GM21423 (cell line): Measurements from ENCODE around the gene OR4D10.
"Not testable (repeated sequence)": the region's sequence is repeated elsewhere in the genome, so short reads cannot be mapped to it uniquely, and the experiment has no call there.

Experiments used
- ATAC-seq: cut with Tn5 transposase; IDR thresholded peaks from one replicate; pipeline ENCODE4 v1.9.1; 2021; ENCODE audit warnings: mild to moderate bottlenecking, moderate library complexity; ENCODE audit not compliant: unreplicated experiment

OR4D10 gene

DNA sequence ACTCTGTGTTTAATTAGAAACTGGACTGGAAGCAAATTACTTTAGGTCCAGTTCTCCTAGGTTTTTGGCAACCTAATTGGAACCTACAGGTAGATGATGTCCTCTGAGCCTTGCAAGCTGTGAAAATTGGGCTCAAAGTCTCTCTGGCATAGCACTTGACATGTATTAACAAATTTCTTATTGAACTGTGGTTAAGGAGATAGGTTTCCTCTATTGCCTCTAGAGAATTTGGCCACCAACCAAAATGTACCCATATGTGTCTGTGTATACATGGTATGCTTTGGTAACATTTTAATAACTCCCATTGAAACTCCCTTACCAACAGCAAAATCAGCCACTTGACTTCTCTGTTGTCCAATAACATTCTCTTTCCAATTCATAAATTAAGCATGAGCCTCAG is at the start of gene OR4D10:
OR4D10 (plus strand) TSS at position 301 of the 400 bp plus-strand sequence. CDS start 4,115 bp downstream, outside the sequence.
- no peak for ATAC-seq

DNA sequence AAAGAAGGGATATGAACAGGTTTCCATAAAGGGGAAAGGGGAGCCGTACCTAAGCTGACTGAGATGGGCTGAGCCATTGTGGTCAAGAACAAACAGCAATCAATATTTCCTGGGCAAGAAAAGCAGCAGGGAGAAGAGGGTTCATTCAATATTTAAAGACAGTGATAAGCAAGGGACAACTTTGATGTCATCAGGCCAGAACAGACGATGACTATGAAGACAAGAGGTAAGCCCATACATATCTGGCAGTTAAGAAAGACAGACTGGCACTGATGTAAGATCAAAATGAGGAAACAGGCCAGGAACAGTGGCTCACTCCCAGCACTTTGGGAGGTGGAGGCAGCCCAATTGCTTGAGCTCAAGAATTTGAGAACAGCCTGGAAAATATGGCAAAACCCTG is 49.3 kb upstream of the OR4D10 start:
- ATAC-seq, result no peak

DNA sequence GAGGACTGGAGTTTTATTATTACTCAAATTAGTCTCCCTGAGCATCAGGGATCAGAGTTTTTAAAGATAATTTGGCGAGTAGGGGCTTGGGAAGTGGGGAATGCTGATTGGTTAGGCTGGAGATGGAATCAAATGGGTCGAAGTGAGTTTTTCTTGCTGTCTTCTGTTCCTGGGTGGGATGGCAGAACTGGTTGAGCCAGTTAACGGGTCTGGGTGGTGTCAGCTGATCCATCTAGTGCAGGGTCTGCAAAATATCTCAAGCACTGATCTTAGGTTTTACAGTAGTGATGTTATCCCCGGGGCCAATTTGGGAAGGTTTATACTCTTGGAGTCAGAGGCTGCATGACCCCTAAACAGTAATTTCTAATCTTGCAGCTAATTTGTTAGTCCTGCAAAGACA is 48.0 kb upstream of the OR4D10 start:
- no peak for ATAC-seq

GRCh38 chr11:59426361-59427067 is 46.6 kb upstream of the OR4D10 start, which contains the start of gene OR5A2:
OR5A2 (minus strand) TSS chr11:59426413; CDS start chr11:59422953, 3,460 bp downstream.
- no peak for ATAC-seq

GRCh38 chr11:59427068-59427382 is 46.1 kb upstream of the OR4D10 start:
- ATAC-seq, result no peak

- ATAC-seq, result peak; percentile 73
These were observed 43.1 kb upstream of the OR4D10 start for GRCh38 chr11:59429924-59430516.

GRCh38 chr11:59436169-59436568 is 36.9 kb upstream of the OR4D10 start, which contains the start of gene OR5A1:
OR5A1 (plus strand) TSS chr11:59436469; CDS start chr11:59443169, 6,700 bp downstream.
- ATAC-seq, result no peak

- ATAC-seq, result no peak
These were observed 35.3 kb upstream of the OR4D10 start for GRCh38 chr11:59437770-59438169.

DNA sequence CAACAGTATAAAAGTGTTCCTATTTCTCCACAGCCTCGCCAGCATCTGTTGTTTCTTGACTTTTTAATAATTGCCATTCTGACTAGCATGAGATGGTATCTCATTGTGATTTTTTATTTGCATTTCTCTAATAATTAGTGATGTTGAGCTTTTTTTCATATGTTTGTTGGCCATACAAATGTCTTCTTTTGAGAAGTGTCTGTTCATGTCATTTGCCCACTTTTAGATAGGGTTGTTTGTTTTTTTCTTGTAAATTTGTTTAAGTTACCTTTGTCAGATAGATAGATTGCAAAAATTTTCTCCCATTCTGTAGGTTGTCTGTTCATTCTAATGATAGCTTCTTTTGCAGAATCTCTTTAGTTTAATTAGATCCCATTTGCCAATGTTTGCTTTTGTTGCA is 27.5 kb upstream of the OR4D10 start:
- not testable (repeated sequence) for ATAC-seq

DNA sequence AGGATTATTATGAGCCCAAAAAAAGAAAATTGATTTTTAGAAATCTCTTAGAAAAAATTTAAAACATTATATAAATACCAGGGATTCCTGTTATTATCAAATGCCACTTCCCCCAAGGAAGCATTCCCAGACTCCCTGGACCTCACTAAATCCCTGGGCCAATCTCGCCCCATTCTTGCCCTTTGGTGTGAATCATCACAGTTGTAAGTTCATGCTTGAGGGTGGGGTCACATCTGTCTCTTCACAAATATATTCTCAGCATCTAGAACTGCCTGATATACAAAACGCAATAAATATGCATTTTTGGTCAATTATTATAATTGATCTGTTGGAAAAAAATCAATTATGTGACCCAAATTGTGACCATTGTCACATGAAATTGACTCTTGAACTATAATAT is 24.6 kb upstream of the OR4D10 start:
- no peak for ATAC-seq

DNA sequence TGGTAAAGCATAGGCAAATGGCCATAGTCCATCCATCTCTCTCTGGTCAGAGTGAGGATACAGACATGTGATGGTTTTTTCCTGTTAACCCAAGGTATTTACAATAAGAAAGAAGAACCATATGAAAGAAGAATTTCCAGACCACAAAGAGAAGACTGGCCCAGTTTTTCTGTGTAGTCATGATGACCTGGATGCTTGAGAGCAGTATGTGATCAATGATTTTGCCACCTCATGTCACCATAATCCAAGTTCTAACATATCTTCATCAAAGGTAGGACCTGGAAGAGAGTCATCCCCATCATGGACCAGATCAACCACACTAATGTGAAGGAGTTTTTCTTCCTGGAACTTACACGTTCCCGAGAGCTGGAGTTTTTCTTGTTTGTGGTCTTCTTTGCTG is 16.5 kb upstream of the OR4D10 start, which contains the start of gene OR4D6:
OR4D6 (plus strand) TSS at position 301 of the 400 bp plus-strand sequence; CDS start at position 301, 0 bp downstream.
- ATAC-seq, result no peak

- no peak for ATAC-seq
These were observed 13.2 kb upstream of the OR4D10 start for GRCh38 chr11:59459916-59460315.

- ATAC-seq, result no peak
These were observed 9.9 kb upstream of the OR4D10 start for GRCh38 chr11:59463190-59463641.

- no peak for ATAC-seq
These were observed 2.1 kb downstream of the OR4D10 start for GRCh38 chr11:59475176-59475575.

DNA sequence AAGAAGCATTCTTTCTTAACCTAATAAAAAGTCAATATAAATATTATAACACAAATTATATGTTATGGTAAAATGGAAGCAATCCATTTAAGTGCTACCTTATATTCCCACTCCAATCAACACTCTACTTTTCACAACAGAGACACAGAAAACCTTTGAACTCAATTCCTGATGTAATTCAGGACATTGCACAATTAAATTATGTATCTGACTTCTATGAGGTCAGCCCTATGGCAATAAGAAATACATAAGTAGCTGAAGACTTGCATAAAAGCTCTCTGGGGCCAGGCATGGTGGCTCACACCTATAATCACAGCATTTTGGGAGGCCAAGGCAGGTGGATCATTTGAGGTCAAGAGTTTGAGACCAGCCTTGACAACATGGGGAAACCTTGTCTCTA is 6.8 kb downstream of the OR4D10 start:
- no peak for ATAC-seq

DNA sequence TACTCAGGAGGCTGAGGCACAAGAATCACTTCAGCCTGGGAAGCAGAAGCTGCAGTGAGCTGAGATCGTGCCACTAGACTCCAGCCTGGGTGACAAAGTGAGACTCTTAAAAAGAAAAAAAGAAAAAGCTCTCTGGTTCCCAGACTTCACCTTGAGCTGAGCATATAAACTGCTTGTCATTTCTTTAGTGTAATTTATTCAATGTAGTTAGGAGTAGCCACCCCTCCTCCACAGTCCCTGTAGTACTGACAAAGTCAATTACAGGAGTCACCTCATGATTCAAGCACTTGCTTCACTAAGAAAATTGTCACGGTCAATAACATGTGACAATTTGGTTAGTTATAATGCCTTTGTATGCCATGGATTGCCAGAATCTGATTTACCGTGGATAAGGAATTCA is 7.2 kb downstream of the OR4D10 start:
- ATAC-seq, result no peak

DNA sequence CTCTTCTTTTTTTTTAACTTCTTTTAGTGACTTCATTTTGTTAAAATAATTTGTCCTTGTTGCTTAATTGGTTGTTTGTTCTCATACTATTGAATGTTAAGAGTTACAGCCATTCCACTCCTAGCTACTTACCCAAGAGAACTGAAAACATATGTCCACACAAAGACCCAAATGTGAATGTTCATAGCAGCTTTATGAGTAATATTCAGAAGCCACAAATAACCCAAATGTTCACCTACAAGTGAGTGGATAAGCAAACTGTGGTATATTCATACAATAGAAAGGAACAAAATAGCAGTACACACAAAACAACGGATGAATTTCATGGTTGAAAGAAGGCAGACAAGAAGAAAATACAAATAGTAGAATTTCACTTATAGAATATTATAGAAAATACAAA is 28.8 kb downstream of the OR4D10 start:
- no peak for ATAC-seq

GRCh38 chr11:59503276-59503675 is 30.2 kb downstream of the OR4D10 start, which contains the start of gene OR4D11:
OR4D11 (plus strand) TSS chr11:59503576; CDS start chr11:59503576, 0 bp downstream.
- ATAC-seq, result no peak

DNA sequence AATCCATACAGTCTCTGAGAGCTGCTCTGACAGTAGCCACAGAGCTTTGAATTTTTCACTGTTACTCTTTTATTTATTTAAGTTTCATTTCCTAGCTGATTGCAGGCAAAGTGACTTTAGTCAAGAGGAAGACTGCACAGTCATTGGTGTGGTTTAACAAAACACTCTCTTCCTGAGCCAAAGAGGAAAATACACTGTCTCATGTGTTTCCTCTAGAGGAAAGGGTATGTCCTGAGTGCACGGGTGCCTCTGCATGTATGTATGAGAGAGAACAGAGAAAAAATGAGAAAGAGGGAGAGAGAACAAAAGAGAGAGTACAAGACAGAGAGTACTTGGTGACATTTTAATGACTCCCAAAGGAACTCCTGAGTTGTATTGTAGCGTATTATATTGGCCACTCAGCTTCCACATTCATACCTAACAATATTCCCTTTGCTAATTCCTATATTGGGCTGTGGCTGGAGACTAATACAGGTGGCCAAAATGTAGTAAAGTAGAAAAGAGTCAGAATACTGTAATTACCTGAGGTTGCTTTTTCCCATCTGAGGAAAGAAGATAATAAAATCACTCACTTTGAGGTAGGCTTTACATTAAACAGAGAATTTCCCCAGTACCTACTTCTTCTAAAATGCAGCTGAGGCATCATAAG is 38.0 kb downstream of the OR4D10 start, which contains the start of gene OR4D9:
OR4D9 (plus strand) TSS at position 599 of the 649 bp plus-strand sequence. CDS start 3,374 bp downstream, outside the sequence.
- ATAC-seq, result no peak

- no peak for ATAC-seq
These were observed 38.6 kb downstream of the OR4D10 start for GRCh38 chr11:59511675-59512074.

DNA sequence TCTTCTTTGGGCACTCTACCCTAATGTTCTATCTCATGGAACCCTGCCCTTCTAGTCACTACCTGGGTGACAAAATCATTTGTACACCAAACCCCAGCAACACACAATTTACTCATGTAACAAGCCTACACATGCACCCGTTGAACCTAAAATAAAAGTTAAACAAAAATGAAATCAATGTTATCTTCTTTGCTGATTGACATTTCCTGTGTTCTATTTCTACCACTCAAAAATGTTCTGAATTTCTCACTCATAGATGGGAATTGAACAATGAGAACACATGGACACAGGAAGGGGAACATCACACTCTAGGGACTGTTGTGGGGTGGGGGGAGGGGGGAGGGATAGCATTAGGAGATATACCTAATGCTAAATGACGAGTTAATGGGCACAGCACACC is 47.0 kb downstream of the OR4D10 start:
- not testable (repeated sequence) for ATAC-seq

GRCh38 chr11:59520741-59521140 is 47.6 kb downstream of the OR4D10 start:
- ATAC-seq, result no peak
